GM12878 (cell line): ENCODE measurements around the gene ZNF616. TPM values are rescaled to one million over a fixed set of nuclear protein-coding genes. Genes with fewer than 3 reads are reported as not detected.

Experiments
- ATAC-seq: fragments of 200-7000 bp; cut with Tn5 transposase; 3 replicates; pipeline ENCODE4 v1.9.1; 2020; ENCODE audit warnings: mild to moderate bottlenecking, moderate library complexity
- BruUV-seq: library from RNA; stranded (reverse); fragments of 400-500 nt; replicated peaks from 2 replicates; lab custom pipeline; 2021; lab: Mats Ljungman, UMichigan
- CTCF ChIA-PET: fragments of 300-600 bp; sonication (Branson Sonifier 250); formaldehyde crosslinking; extraction: SDS; loops from one replicate; lab custom pipeline; 2021; ENCODE audit warnings: inconsistent platforms; lab: Yijun Ruan, JAX
- POLR2A ChIA-PET: fragments of 350-600 bp; formaldehyde crosslinking; extraction: SDS; loops from one replicate; lab custom pipeline; 2021; ENCODE audit warnings: inconsistent platforms; lab: Charles Lee
- RAD21 ChIA-PET: fragments of 300-600 bp; sonication (Branson Sonifier 250); formaldehyde crosslinking; loops from one replicate; lab custom pipeline; 2023; ENCODE audit warnings: antibody characterized with exemption; ENCODE audit not compliant: unreplicated experiment; lab: Charles Lee
- SMC1A ChIA-PET: fragments of 300-600 bp; sonication (Branson Sonifier 250); formaldehyde crosslinking; loops from one replicate; lab custom pipeline; 2023; ENCODE audit not compliant: unreplicated experiment, uncharacterized antibody; lab: Charles Lee
- DNase-seq: peaks from one replicate; pipeline ENCODE4 v3.0.0-alpha.2; 2011; ENCODE audit warnings: low read depth, low spot score
- FAIRE-seq: peaks from 3 replicates; lab custom pipeline; 2011; peaks lifted over from hg19 to GRCh38; lab: Jason Lieb, UNC
- H2AFZ ChIP-seq: 2 replicates; pipeline ENCODE4 v1.6.0; 2011; ENCODE audit warnings: low read depth, low read length, control low read depth; ENCODE audit not compliant: control insufficient read depth
- H3K27ac ChIP-seq: 2 replicates; pipeline ENCODE4 v1.5.1; 2011; ENCODE audit warnings: control low read depth; ENCODE audit not compliant: control insufficient read depth, insufficient read depth
- H3K27me3 ChIP-seq, 2 experiments: replicated peaks in 1 of 2; 2 replicates each; pipeline versions ENCODE4 v1.6.0 to v1.6.1; 2011; ENCODE audit warnings: low read length in 1 of 2; ENCODE audit not compliant: control insufficient read depth in 2 of 2, insufficient read depth in 2 of 2
- H3K36me3 ChIP-seq, 2 experiments: 2 replicates each; pipeline ENCODE4 v1.5.1; 2011; ENCODE audit warnings: low read length in 1 of 2; ENCODE audit not compliant: control insufficient read depth in 2 of 2, insufficient read depth in 2 of 2
- H3K4me1 ChIP-seq: 2 replicates; pipeline ENCODE4 v1.6.1; 2011; ENCODE audit warnings: mild to moderate bottlenecking, low read length, moderate library complexity, mixed read lengths; ENCODE audit not compliant: control insufficient read depth, insufficient read depth
- H3K4me2 ChIP-seq: 2 replicates; pipeline ENCODE4 v1.6.0; 2011; ENCODE audit warnings: control low read depth; ENCODE audit not compliant: control insufficient read depth, insufficient read depth
- H3K4me3 ChIP-seq: fragments of 200-600 bp; sonication (generic); 2 replicates; pipeline ENCODE4 v1.5.1; 2016
- H3K79me2 ChIP-seq: 2 replicates; pipeline ENCODE4 v1.6.0; 2011; ENCODE audit warnings: low read length; ENCODE audit not compliant: control insufficient read depth, insufficient read depth
- H3K9ac ChIP-seq: 2 replicates; pipeline ENCODE4 v1.8.0; 2011; ENCODE audit warnings: low read length, control low read depth, mixed read lengths; ENCODE audit not compliant: control insufficient read depth, insufficient read depth
- H3K9me3 ChIP-seq: replicated peaks from 3 replicates; pipeline ENCODE4 v1.5.1; 2011; ENCODE audit warnings: mild to moderate bottlenecking, low read length; ENCODE audit not compliant: control insufficient read depth, insufficient read depth
- H4K20me1 ChIP-seq: 2 replicates; pipeline ENCODE4 v1.6.0; 2011; ENCODE audit not compliant: control insufficient read depth, insufficient read depth
- KLF5 ChIP-seq: fragments of 450-650 bp; IDR thresholded peaks from 2 replicates; pipeline ENCODE4 v1.6.1; 2014; ENCODE audit warnings: mild to moderate bottlenecking; ENCODE audit not compliant: partially characterized antibody
- MEF2A ChIP-seq: IDR thresholded peaks from 2 replicates; pipeline ENCODE4 v1.6.1; 2011; ENCODE audit warnings: low read depth, mild to moderate bottlenecking, low read length, moderate library complexity; ENCODE audit not compliant: insufficient read depth
- MLLT1 ChIP-seq: fragments of 450-650 bp; IDR thresholded peaks from 2 replicates; pipeline ENCODE4 v1.6.1; 2016; ENCODE audit warnings: mild to moderate bottlenecking
- NKRF ChIP-seq: fragments of 450-650 bp; conservative IDR thresholded peaks from 2 replicates; pipeline ENCODE4 v1.6.1; 2017; ENCODE audit warnings: mild to moderate bottlenecking, moderate library complexity
- PAX5 ChIP-seq: IDR thresholded peaks from 2 replicates; pipeline ENCODE4 v1.6.1; 2011; ENCODE audit warnings: low read depth, low read length, borderline replicate concordance
- RAD21 ChIP-seq: IDR thresholded peaks from 2 replicates; pipeline ENCODE4 v1.6.1; 2011; ENCODE audit warnings: mild to moderate bottlenecking, low read depth, low read length, moderate library complexity; ENCODE audit not compliant: insufficient read depth
- RCOR1 ChIP-seq: conservative IDR thresholded peaks from 2 replicates; pipeline ENCODE4 v1.6.1; 2012; ENCODE audit warnings: low read depth, low read length, improper control_type of control experiment
- STAT1 ChIP-seq: fragments of 450-650 bp; conservative IDR thresholded peaks from 2 replicates; pipeline ENCODE4 v1.6.1; 2014; ENCODE audit warnings: antibody characterized with exemption, mild to moderate bottlenecking
- TCF3 ChIP-seq: IDR thresholded peaks from 2 replicates; pipeline ENCODE4 v1.6.1; 2012; ENCODE audit warnings: low read depth, mild to moderate bottlenecking, low read length, borderline replicate concordance; ENCODE audit not compliant: insufficient read depth
- USF1 ChIP-seq: IDR thresholded peaks from 2 replicates; pipeline ENCODE4 v1.6.1; 2011; ENCODE audit warnings: borderline replicate concordance, low read depth, mild to moderate bottlenecking, moderate library complexity, mixed read lengths, low read length; ENCODE audit not compliant: insufficient read depth; ENCODE audit errors: extremely low read length
- YBX1 ChIP-seq: fragments of 450-650 bp; IDR thresholded peaks from 2 replicates; pipeline ENCODE4 v1.6.1; 2016; ENCODE audit warnings: antibody characterized with exemption
- ZNF687 ChIP-seq: fragments of 450-650 bp; IDR thresholded peaks from 2 replicates; pipeline ENCODE4 v1.6.1; 2017; ENCODE audit warnings: mild to moderate bottlenecking, moderate library complexity
- whole genome bisulfite sequencing: methylation state at CpG from one replicate; pipeline ENCODE4 v1.1.6; 2016; ENCODE audit warnings: low lambda C conversion rate; ENCODE audit not compliant: insufficient replicate concordance, insufficient coverage; ENCODE audit errors: missing lambda C conversion rate; 5-methylcytosine and 5-hydroxymethylcytosine counted together
- in situ Hi-C: fragments of 300-500 bp; cut with MboI; formaldehyde crosslinking; loops from 9 replicates; pipeline ENCODE4 v1.14.3; 2018; ENCODE audit warnings: mixed read lengths
- intact Hi-C: fragments of 100-400 bp; cut with micrococcal nuclease; formaldehyde crosslinking; loops from one replicate; pipeline ENCODE4 v1.14.2; 2022; ENCODE audit not compliant: unreplicated experiment
- polyA plus RNA-seq, 11 experiments: library from polyadenylated mRNA; depleted of rRNA in 4 of 11; unstranded in 6 of 11; stranded (reverse) in 5 of 11; fragments of >200 nt; fragmentation: Nextera tagmentation in 4 of 11; fragmentation: Illumina TruSeq in 1 of 11; extraction: Ambion mirVana in 4 of 11; extraction: Trizol in 1 of 11; gene quantifications; 1 replicate in 1 of 11; 2 replicates in 10 of 11; pipeline versions ENCODE4 v1.2.1 to v1.2.3, GENCODE V29; 2011 to 2016; ENCODE audit warnings: inconsistent platforms in 2 of 11, missing spikeins in 2 of 11, low read depth in 1 of 11
- total RNA-seq, 4 experiments: library from RNA; depleted of rRNA in 3 of 4; stranded (reverse); fragments of >200 nt in 3 of 4; fragmentation: Illumina TruSeq in 1 of 4; extraction: Trizol in 1 of 4; gene quantifications; 2 replicates each; pipeline versions ENCODE4 v1.2.1 to v1.2.3, GENCODE V29; 2013 to 2021

The ZNF616 gene
- total and polyA plus RNA-seq, 10 of the 15 experiments (the other 5 are each of a cell fraction or from before 2014, with no cell fraction given): 1.1 to 5.9 (median 3.8) TPM

GRCh38 chr19:52112624-52113023 lies 27.1 kb downstream of the ZNF616 start:
- Histone ChIP-seq H3K4me1 (no peaks in the 10 kb centered on the region), H3K4me3 (no peak overlapping the region), H3K79me2 (no peaks in the 10 kb centered on the region), H4K20me1 (no peaks in the 10 kb centered on the region), H3K4me2 (no peak overlapping the region), H2AFZ (no peak overlapping the region), H3K27ac (no peak overlapping the region), H3K27me3 (no peaks in the 10 kb centered on the region), H3K9ac (no peak overlapping the region), H3K36me3 (peaks cover 2 to 7% of the 10 kb centered on the region in 2 experiments), H3K9me3 (peaks cover 40% of the 10 kb centered on the region)
- WGBS: 44% methylated on average over 3 of the region's 3 CpGs
- DNase-seq (no peak), FAIRE-seq (no peak), ATAC-seq (no peak)
- intact Hi-C loops (no loop called here), in situ Hi-C loops (no loop called here)
- no TSS peak for BruUV-seq
- RAD21 ChIA-PET: no interaction called here
- CTCF ChIA-PET: no interaction called here
- SMC1A ChIA-PET: no interaction called here
- POLR2A ChIA-PET: no interaction called here
- no peak for TF ChIP-seq RCOR1
- no peak for TF ChIP-seq YBX1
- TF ChIP-seq ZNF687: no peak
- TF ChIP-seq MLLT1: no peak
- TF ChIP-seq KLF5: no peak
- TF ChIP-seq PAX5: no peak
- no peak for TF ChIP-seq RAD21
- no peak for TF ChIP-seq TCF3
- no peak for TF ChIP-seq STAT1
- no peak for TF ChIP-seq USF1
- no peak for TF ChIP-seq MEF2A
- no peak for TF ChIP-seq NKRF
